GM12872 (cell line): Measurements from ENCODE around the gene SCD5.

Source experiments
- CTCF ChIP-seq: IDR thresholded peaks from 3 replicates; pipeline ENCODE4 v1.5.1; 2011; ENCODE audit warnings: low read depth, mild to moderate bottlenecking, low read length, moderate library complexity; ENCODE audit not compliant: insufficient read depth

The SCD5 gene

GRCh38 chr4:82711158-82711785 lies 87.3 kb downstream of the SCD5 start:
- TF ChIP-seq CTCF: no peak

GRCh38 chr4:82710197-82710929 lies 88.2 kb downstream of the SCD5 start:
- no peak for TF ChIP-seq CTCF

GRCh38 chr4:82708982-82709381 lies 89.6 kb downstream of the SCD5 start:
- no peak for TF ChIP-seq CTCF

GRCh38 chr4:82706349-82707000 lies 92.1 kb downstream of the SCD5 start:
- no peak for TF ChIP-seq CTCF

GRCh38 chr4:82705928-82706300 lies 92.7 kb downstream of the SCD5 start:
- no peak for TF ChIP-seq CTCF

GRCh38 chr4:82705169-82705927 lies 93.2 kb downstream of the SCD5 start:
- TF ChIP-seq CTCF: no peak

GRCh38 chr4:82704156-82704555 lies 94.4 kb downstream of the SCD5 start:
- no peak for TF ChIP-seq CTCF
